Ishikawa (cell line): ENCODE measurements around the gene NEAT1.

ENCODE experiments used
- CEBPB ChIP-seq: IDR thresholded peaks from 2 replicates; pipeline ENCODE4 v1.6.1; 2012
- CREB1 ChIP-seq: IDR thresholded peaks from 2 replicates; pipeline ENCODE4 v1.6.1; 2012; ENCODE audit warnings: low read depth
- EGR1 ChIP-seq: IDR thresholded peaks from 2 replicates; pipeline ENCODE4 v1.6.1; 2012
- EP300 ChIP-seq: IDR thresholded peaks from 2 replicates; pipeline ENCODE4 v1.6.1; 2012; ENCODE audit warnings: borderline replicate concordance
- FOXM1 ChIP-seq: IDR thresholded peaks from 2 replicates; pipeline ENCODE4 v1.6.1; 2012; ENCODE audit warnings: low read depth, borderline replicate concordance
- MAX ChIP-seq: IDR thresholded peaks from 2 replicates; pipeline ENCODE4 v1.6.1; 2012
- NFIC ChIP-seq: IDR thresholded peaks from 2 replicates; pipeline ENCODE4 v1.6.1; 2012
- RAD21 ChIP-seq: IDR thresholded peaks from 2 replicates; pipeline ENCODE4 v1.6.1; 2012; ENCODE audit warnings: low read depth
- REST ChIP-seq: IDR thresholded peaks from 2 replicates; pipeline ENCODE4 v1.6.1; 2012; ENCODE audit warnings: low read depth, mild to moderate bottlenecking
- TAF1 ChIP-seq: IDR thresholded peaks from 2 replicates; pipeline ENCODE4 v1.6.1; 2012; ENCODE audit warnings: low read depth, mild to moderate bottlenecking
- TCF12 ChIP-seq: IDR thresholded peaks from 2 replicates; pipeline ENCODE4 v1.6.1; 2012; ENCODE audit warnings: low read depth
- TEAD4 ChIP-seq: IDR thresholded peaks from 2 replicates; pipeline ENCODE4 v1.6.1; 2012
- USF1 ChIP-seq: IDR thresholded peaks from 2 replicates; pipeline ENCODE4 v1.6.1; 2012
- YY1 ChIP-seq: IDR thresholded peaks from 2 replicates; pipeline ENCODE4 v1.6.1; 2012; ENCODE audit warnings: low read depth
- ZBTB7A ChIP-seq: IDR thresholded peaks from 2 replicates; pipeline ENCODE4 v1.6.1; 2012; ENCODE audit warnings: low read depth

NEAT1 gene

GRCh38 chr11:65402790-65403189 is 19.8 kb upstream of the NEAT1 start:
- no peak for TF ChIP-seq ZBTB7A
- no peak for TF ChIP-seq NFIC
- TF ChIP-seq TCF12, result no peak
- TF ChIP-seq EGR1, result no peak
- no peak for TF ChIP-seq FOXM1
- TF ChIP-seq MAX, result no peak
- no peak for TF ChIP-seq EP300
- TF ChIP-seq USF1, result no peak
- TF ChIP-seq CREB1, result no peak
- no peak for TF ChIP-seq CEBPB

- TF ChIP-seq TEAD4 (no peak), EGR1 (no peak), EP300 (no peak), REST (no peak), TAF1 (no peak), CEBPB (no peak), MAX (no peak), RAD21 (no peak), NFIC (no peak), ZBTB7A (no peak), TCF12 (no peak), YY1 (no peak), USF1 (no peak), CREB1 (no peak), FOXM1 (no peak)
Measured at GRCh38 chr11:65403607-65404121, 18.9 kb upstream of the NEAT1 start.

- TF ChIP-seq MAX (0 out of 2 replicates have a peak, but pooled peaks have one; percentile 27), REST (0 out of 2 replicates have a peak, but pooled peaks have one; percentile 15), FOXM1 (no peak)
Measured at GRCh38 chr11:65404210-65404609, 18.4 kb upstream of the NEAT1 start.

- TF ChIP-seq USF1, result no peak
- no peak for TF ChIP-seq ZBTB7A
- no peak for TF ChIP-seq EP300
- TF ChIP-seq NFIC, result no peak
- no peak for TF ChIP-seq MAX
Measured at GRCh38 chr11:65404638-65405339, 17.8 kb upstream of the NEAT1 start.

GRCh38 chr11:65410936-65411680 is 11.5 kb upstream of the NEAT1 start:
- TF ChIP-seq NFIC, result no peak
- no peak for TF ChIP-seq CREB1
- no peak for TF ChIP-seq EP300
- TF ChIP-seq EGR1, result no peak
- TF ChIP-seq YY1, result no peak
- TF ChIP-seq CEBPB, result no peak
- no peak for TF ChIP-seq RAD21
- TF ChIP-seq REST, result no peak
- TF ChIP-seq ZBTB7A, result no peak
- TF ChIP-seq USF1, result no peak
- no peak for TF ChIP-seq TAF1
- no peak for TF ChIP-seq MAX
